Motor neuron (in vitro differentiated cells): Measurements from ENCODE around the gene FBXO31. TPM values are rescaled to one million over a fixed set of nuclear protein-coding genes. Genes with fewer than 3 reads are reported as not detected.

Experiments used
- ATAC-seq, 8 experiments: fragments of 200-7000 bp; cut with Tn5 transposase; replicated peaks in 6 of 8; 2 replicates each; pipeline ENCODE4 v1.8.0; 2021; ENCODE audit warnings: mild to moderate bottlenecking in 8 of 8, moderate library complexity in 8 of 8
- H3K27ac ChIP-seq, 2 donors: fragments of 250-450 bp; sonication (Bioruptor Pico); 2 replicates each; pipeline ENCODE4 v1.9.0; 2021; ENCODE audit warnings: antibody characterized with exemption in 2 of 2, mild to moderate bottlenecking in 2 of 2, moderate library complexity in 1 of 2
- H3K4me1 ChIP-seq, 2 donors: fragments of 250-450 bp; sonication (Bioruptor Pico); replicated peaks in 1 of 2; 2 replicates each; pipeline ENCODE4 v1.6.1; 2021; ENCODE audit warnings: antibody characterized with exemption in 2 of 2, mild to moderate bottlenecking in 2 of 2, moderate library complexity in 1 of 2
- H3K4me3 ChIP-seq, 5 donors: fragments of 250-450 bp; sonication (Bioruptor Pico); 2 replicates each; pipeline ENCODE4 v1.9.0; 2021; ENCODE audit warnings: antibody characterized with exemption in 5 of 5, mild to moderate bottlenecking in 5 of 5, moderate library complexity in 4 of 5
- WGBS, 10 experiments: fragments of 450-650 bp; shearing (Covaris generic); methylation state at CpG; one replicate each; pipeline ENCODE4 v1.0.0; 2022; 5-methylcytosine and 5-hydroxymethylcytosine counted together
- in situ Hi-C, 9 experiments: fragments of 400-800 bp; cut with MboI; loops; one replicate each; pipeline ENCODE4 v1.15.0; 2021; ENCODE audit warnings: low sequenced_read_pairs in 9 of 9, low pct_unique_long_range_greater_than_20kb in 2 of 9; ENCODE audit not compliant: unreplicated experiment in 9 of 9
- total RNA-seq, 8 experiments: library from RNA; unstranded; fragments of 300-600 nt; gene quantifications; 2 replicates each; pipeline versions ENCODE4 v1.2.3 to v1.2.4, GENCODE V29; 2022

The FBXO31 gene
- total RNA-seq, 8 experiments from 2014 or later, result 12.2 to 23.2 (median 18.0) TPM

DNA sequence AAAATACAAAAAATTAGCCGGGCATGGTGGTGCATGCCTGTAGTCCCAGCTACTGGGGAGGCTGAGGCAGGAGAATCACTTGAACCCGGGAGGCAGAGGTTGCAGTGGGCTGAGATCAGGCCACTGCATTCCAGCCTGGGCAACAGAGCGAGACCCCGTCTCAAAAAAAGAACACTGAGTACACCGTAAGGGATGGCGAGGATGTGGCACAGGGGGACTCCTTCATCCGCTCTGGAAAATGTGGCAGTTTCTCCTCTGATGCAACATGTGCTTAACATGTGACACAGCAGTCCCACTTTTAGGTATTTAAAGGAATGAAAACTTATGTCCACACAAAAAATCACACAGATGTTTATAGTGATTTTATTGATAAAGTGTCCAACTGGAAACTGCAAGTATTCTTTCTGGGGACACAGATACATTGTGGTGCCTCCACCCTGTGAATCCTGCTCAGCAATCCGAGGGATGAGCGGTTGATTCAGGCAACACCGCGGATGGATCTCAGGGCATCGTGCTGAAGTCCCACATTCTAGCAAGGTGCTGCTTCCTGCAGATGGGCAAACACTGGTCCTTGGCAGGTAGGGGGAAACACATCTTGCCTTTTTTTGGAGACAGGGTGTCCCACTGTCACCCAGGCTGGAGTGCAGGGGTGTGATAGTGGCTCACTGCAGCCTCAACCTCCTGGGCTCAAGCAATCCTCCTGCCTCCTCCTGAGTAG, 62.9 kb downstream of the FBXO31 start:
- Histone ChIP-seq H3K4me1 (peaks cover 0 to 9% of the 10 kb centered on the region in 2 donors), H3K4me3 (no peak overlapping the region), H3K27ac (no peak overlapping the region)
- in situ Hi-C loops, result no loop called here
- 65 to 100% (median 92%) methylated on average over 1 to 6 of the region's 12 CpGs; no CpG with 5 or more reads in 4 of the 10 experiments for WGBS, 10 experiments
- no peak for ATAC-seq

DNA sequence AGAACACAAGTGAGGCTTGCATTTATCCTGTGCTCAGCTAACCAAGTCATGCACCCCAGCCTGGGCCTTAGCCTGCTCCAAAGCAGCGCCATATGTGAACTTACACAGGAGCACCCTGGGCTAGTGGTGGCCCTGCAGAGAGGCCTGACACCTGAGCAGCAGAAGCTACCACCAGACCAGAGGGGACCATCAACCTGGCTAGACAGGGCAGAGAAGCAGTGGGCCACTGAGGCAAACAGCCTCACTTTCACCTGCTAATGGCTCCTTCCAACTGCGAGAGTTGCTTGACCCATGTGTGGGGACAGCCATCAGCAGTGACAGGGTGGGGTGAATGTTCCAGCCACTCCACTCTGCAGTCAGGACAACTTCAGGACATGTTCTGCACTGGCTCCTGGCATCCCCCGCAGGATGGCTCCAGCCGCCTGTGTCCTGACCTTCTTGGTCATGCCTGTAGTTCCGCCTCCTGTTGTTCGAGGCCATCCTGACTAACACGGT, 63.5 kb downstream of the FBXO31 start:
- Histone ChIP-seq H3K27ac (no peak overlapping the region), H3K4me3 (no peak overlapping the region), H3K4me1 (peaks cover 0 to 9% of the 10 kb centered on the region in 2 donors)
- WGBS, 10 experiments, result 67 to 100% (median 94%) methylated on average over 1 to 3 of the region's 7 CpGs; no CpG with 5 or more reads in 6 of the 10 experiments
- in situ Hi-C loops, result no loop called here
- ATAC-seq, result no peak

DNA sequence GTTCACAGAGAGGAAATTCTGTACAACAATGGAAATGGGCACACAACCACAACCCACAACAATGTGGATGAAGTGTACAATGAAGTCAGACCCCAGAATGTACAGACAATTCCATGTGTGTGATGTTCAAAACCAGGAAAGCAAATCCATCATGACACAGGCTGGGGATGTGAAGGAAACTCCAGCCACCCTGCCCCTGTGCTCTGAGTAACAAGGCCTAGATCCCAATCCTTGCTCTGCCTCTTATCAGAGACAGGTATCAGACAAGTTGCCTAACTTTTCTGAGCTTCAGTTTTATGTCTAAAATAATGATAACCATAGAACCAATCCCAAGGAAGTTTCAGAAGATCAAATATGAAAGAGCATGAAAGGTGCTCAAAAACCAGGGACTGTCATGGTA, 64.6 kb downstream of the FBXO31 start:
- in situ Hi-C loops, result no loop called here
- peaks cover 0 to 7% of the 10 kb centered on the region in 2 donors for H3K4me1 ChIP-seq
- no peak overlapping the region for H3K4me3 ChIP-seq
- H3K27ac ChIP-seq, result no peak overlapping the region
- no peak for ATAC-seq

DNA sequence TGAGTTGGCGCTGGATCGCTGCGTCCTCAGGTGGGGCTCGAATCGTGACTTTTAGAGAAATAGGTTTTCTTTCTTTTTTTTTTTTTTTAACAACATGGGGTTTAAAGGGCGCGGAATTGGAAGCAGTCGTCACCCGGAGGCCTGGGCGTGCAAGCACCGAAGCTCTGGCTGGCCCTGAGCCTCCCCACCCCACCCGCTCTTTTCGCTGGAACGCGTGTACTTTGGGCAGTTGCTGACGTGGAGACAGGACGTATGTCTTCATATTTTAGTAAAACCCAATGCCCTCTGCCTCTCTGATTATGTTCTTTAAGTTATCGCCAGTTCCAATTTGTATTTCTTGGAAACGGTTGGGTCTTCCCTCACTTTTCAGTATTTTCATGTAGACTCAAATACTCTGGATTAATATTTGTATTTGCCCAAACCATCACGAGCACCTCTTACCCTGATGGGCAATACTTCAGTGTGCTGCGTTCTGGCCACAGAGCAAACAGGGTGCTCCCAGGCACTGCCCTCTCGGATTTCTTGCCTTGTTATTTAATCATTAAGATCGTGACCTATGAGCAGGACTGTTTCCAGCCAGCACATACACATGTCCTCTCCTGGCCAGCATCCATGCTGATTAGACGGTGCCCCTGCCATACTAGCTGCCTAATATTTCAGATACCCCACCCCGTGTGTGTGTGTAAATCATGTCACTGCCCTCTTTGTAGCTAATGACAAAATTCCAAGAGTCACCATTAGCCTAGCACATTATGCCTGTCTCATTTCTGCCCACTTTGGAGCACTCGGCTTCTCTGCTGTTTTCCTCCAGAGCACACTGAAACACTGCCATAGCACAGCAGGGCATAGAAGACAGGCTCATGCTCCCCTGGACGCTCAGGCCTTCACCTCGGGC, 65.6 kb downstream of the FBXO31 start:
- Histone ChIP-seq H3K4me1 (peaks cover 0 to 7% of the 10 kb centered on the region in 2 donors), H3K27ac (peak overlapping the region; percentile 75 to 91), H3K4me3 (peak overlapping the region; percentile 72 to 98 (median 93))
- in situ Hi-C loops, result no loop called here
- ATAC-seq, result peak; percentile 42 to 57 (median 48)
- 0 to 20% (median 4%) methylated on average over 1 to 24 of the region's 28 CpGs for WGBS, 10 experiments

DNA sequence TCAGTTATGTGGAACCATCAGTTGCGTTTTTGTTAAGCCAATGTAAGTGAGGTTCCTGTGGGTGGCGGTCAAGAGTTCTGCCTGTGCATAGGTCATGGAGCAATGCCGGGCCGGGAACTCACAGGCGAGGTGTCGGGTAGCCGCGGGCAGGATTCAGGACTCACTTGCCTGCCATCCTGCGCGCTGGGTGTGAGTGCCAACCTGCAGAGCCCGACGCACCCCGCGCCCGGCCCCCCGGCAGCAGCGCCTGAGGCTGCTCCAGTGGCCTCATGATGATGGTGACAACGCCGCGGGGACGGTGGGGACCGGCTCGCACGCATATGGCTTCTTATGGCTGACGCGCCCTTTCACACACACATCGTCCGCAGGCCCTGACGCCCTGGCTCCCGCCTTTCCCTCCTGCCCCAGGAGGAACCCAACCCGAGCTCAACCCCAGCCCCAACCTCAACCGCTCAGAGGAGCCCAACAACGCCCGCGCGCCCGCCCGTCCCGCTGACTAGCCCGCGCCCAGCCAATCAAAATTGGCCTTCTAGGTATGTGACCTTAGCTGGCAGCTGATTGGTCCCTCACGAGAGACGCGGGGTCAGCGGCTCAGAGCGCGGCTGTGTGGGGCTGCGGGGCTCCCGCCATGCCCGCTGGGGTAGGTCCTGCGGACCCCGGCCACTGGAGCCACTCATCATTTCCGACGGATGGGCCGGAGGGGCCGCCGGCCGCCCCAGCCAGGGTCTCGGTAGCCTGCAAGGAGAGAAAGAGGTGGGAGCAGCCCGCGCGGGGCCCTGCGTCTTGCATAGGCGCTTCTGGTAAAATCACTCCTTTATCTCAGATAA, 66.4 kb downstream of the FBXO31 start, which contains the start of gene C16orf95:
C16orf95 (minus strand) TSS at position 470 of the 827 bp plus-strand sequence; CDS start at position 320, 150 bp downstream.
- ATAC-seq, result peak; percentile 92 to 97 (median 94)
- peaks cover 0 to 7% of the 10 kb centered on the region in 2 donors for H3K4me1 ChIP-seq
- peak within 1 kb of the TSS; percentile 75 to 91 for H3K27ac ChIP-seq
- WGBS, 10 experiments, result 0 to 2% (median 0%) methylated on average over 1 to 28 of the region's 64 CpGs; no CpG with 5 or more reads in 3 of the 10 experiments
- in situ Hi-C loops, result no loop called here
- H3K4me3 ChIP-seq, result peak within 1 kb of the TSS; percentile 72 to 98 (median 93)

DNA sequence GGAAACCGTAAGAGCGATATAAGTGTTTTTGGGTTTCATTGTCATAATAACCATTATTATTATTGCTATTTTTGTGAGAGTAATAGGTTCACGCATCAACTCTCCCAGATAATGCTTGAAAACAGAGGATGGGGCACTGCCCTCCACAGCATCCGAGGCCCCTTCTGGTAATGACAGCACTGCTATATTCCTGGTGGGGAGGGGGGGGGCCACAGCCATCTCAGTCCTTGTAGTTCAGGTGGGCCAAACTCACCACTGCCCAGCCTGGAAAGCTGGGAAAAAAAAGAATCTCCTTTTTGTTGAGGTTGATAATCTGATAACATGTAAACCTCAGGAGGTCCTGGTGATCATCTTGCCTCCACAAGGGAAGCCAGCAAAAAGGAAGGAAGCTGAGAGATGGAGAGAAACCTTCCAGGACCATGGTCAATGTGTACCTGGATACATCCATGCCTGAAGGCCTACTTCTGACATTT, 67.1 kb downstream of the FBXO31 start:
- ATAC-seq, result no peak
- H3K4me1 ChIP-seq, result peaks cover 0 to 7% of the 10 kb centered on the region in 2 donors
- H3K27ac ChIP-seq, result peak overlapping the region; percentile 75 to 91
- 85 to 100% (median 100%) methylated on average over 1 to 4 of the region's 4 CpGs; no CpG with 5 or more reads in 4 of the 10 experiments for WGBS, 10 experiments
- H3K4me3 ChIP-seq, result peak overlapping the region; percentile 72 to 98 (median 93)
- in situ Hi-C loops, result no loop called here

DNA sequence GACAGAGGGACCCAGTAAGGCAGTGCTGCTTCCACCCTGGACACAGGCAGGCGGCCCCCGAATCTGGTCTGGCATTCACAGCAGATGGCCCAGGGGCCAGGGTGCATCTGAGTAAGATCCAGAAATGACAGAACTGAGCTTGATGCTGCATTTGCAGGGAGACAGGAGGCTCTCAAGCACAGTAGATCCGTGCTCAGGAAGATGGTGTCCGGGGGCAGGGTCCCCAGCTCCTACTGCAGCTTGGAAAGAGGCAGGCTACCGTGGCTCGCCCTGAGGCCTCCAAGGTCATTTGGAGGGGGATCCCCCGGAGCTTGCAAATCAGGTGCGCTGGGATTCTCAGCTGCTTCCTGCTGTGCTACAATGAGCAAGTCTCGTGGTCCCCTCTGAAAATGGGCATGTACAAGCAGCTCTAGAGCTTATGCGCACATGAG, 68.6 kb downstream of the FBXO31 start:
- no peak overlapping the region for H3K27ac ChIP-seq
- in situ Hi-C loops, result no loop called here
- H3K4me1 ChIP-seq, result peaks cover 7 to 16% of the 10 kb centered on the region in 2 donors
- ATAC-seq, result no peak
- WGBS, 10 experiments, result 60 to 100% (median 82%) methylated on average over 1 to 4 of the region's 10 CpGs; no CpG with 5 or more reads in 4 of the 10 experiments
- H3K4me3 ChIP-seq, result no peak overlapping the region

DNA sequence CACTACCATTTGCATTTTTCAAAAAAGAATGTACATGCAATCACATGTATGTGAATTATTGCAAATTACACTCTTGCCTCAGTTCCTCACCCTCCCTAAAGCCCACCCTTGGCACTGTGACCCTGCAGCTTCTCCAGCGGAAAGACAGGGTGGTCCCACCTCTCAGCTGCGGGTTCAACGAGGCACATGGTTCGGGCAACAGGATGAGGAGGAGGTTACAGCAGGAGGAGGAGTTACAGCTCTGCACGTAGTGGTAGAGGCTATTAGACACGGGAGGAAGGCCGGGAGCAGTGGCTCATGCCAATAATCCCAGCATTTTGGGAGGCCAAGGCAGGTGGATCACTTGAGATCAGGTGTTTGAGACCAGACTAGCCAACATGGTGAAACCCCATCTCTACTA, 71.6 kb downstream of the FBXO31 start:
- no peak overlapping the region for H3K4me3 ChIP-seq
- no peak for ATAC-seq
- no peak overlapping the region for H3K27ac ChIP-seq
- peaks cover 7 to 12% of the 10 kb centered on the region in 2 donors for H3K4me1 ChIP-seq
- in situ Hi-C loops, result no loop called here
- WGBS, 10 experiments, result 50 to 100% (median 73%) methylated on average over 1 to 4 of the region's 7 CpGs; no CpG with 5 or more reads in 6 of the 10 experiments

DNA sequence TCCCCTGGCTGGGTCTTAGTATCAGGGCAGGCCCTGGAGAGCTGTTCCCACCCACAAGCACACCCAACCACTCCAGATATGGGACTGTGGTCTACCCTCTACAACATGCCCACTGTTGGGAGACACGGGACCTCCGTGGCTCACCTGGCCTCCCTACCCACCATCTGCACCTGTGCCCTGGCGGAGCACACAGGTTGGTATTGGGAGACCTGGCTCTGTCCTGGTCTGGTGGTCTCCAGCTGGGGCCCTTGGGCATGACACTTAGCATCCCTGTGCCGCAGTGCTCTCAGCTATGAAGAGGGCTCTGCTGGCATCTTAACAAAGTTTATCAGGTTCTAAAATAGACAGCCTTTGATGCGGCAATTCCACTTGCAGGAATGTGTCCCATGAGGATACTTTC, 72.2 kb downstream of the FBXO31 start:
- Histone ChIP-seq H3K27ac (no peak overlapping the region), H3K4me3 (no peak overlapping the region), H3K4me1 (peaks cover 7 to 12% of the 10 kb centered on the region in 2 donors)
- in situ Hi-C loops, result no loop called here
- WGBS, 10 experiments, result 78 to 100% (median 98%) methylated on average over 1 to 4 of the region's 5 CpGs; no CpG with 5 or more reads in 4 of the 10 experiments
- ATAC-seq, result peak in 1 of 8 experiments; percentile 2

DNA sequence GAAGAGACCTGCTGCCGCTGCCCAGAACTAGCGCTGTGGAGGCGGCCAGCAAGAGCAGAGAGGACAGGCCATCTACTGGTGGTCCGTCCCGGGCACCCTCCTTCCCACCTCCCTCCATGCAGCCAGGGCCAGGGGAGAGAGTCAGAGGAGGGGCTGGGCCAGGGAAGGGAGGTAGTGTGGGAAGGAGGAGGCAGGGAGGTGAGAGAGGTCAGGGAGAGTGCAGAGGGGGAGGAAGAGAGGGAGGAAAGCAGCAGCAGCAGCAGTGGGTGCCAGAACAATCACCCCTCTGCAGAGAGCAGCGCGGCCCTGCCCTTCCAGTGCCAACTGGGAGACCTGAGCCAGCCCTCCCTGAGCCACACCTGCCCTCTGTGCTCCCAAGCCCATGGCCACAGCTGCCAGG, 73.0 kb downstream of the FBXO31 start:
- H3K27ac ChIP-seq, result no peak overlapping the region
- H3K4me3 ChIP-seq, result no peak overlapping the region
- ATAC-seq, result peak in 5 of 8 experiments; percentile 27 to 65 (median 63)
- no CpG with 5 or more reads among the region's 7 CpGs for WGBS, 10 experiments
- H3K4me1 ChIP-seq, result peaks cover 7 to 12% of the 10 kb centered on the region in 2 donors
- in situ Hi-C loops, result no loop called here

DNA sequence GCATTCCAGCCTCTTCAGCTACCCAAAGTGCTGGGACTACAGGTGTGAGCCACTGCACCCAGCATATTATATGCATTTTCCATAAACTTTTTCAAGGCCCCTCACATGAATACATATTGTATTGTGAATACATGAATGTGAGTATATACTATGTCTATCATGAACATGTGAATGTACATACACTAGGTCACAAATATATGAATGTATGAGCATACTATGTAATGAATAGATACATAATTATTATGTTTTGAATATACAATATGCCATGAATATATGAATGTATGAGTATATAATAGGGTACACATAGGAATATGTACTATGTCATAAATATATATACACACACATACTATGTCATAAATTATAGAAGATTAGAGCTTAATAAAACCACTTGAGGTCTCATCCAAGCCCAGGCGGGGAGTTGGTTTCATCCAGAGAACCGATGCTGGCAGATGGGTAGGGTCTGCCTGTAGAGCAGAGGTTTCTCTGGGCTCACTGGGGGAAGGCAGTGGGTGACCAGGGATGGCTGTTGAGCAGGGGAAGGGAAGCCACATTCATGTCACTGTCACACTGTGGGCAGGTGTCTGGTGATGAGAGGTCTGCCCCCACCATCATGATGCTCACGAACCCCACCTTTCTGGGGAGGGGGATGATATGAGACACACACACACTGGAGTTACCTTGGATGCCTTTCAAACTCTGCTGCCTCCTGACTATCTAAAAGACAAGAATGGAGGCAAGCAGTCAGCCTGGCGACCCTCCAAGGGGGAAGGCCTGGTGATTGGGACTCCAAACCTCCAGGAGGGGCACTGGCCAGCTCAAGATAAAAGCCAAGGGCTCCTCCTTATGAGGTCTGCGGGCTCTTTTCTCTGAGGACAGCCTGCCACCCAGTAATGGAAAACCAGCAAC, 73.7 kb downstream of the FBXO31 start:
- Histone ChIP-seq H3K4me3 (no peak overlapping the region), H3K4me1 (peaks cover 7 to 10% of the 10 kb centered on the region in 2 donors), H3K27ac (no peak overlapping the region)
- peak in 3 of 8 experiments; percentile 9 to 87 (median 51) for ATAC-seq
- WGBS, 10 experiments, result 40 to 100% (median 80%) methylated on average over 1 to 3 of the region's 5 CpGs; no CpG with 5 or more reads in 3 of the 10 experiments
- in situ Hi-C loops, result no loop called here
